Measurements from ENCODE around the gene NLGN1.

DNA sequence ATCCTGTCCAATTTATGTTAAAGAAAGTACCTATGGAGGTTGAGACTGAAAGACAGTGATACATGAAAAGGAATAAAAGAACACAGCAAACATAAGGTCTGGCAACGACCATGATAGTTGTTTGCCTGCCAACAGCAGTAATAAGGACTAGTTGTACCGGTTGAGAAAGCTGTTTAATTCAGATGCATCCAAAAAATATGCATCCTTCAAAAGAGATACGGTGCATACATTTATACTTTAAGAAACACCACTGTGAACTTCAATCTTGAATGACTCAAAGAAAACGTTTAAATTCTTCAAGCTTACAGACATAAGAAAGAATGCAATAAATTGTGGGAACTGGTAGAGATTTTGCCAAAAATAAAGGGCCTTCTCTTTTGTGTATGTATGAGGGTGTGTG, 492.1 kb downstream of the NLGN1 start:
- TF ChIP-seq, protein P1, sequence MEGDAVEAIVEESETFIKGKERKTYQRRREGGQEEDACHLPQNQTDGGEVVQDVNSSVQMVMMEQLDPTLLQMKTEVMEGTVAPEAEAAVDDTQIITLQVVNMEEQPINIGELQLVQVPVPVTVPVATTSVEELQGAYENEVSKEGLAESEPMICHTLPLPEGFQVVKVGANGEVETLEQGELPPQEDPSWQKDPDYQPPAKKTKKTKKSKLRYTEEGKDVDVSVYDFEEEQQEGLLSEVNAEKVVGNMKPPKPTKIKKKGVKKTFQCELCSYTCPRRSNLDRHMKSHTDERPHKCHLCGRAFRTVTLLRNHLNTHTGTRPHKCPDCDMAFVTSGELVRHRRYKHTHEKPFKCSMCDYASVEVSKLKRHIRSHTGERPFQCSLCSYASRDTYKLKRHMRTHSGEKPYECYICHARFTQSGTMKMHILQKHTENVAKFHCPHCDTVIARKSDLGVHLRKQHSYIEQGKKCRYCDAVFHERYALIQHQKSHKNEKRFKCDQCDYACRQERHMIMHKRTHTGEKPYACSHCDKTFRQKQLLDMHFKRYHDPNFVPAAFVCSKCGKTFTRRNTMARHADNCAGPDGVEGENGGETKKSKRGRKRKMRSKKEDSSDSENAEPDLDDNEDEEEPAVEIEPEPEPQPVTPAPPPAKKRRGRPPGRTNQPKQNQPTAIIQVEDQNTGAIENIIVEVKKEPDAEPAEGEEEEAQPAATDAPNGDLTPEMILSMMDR (IDR thresholded peaks at IDR 0.05 in 2 of 3, conservative IDR thresholded peaks at IDR 0.05 in 1 of 3; ENCODE audit: borderline replicate concordance in 1 of 3, insufficient read depth in 1 of 3, low read depth in 2 of 3, low read length in 2 of 3) = no peak
- TF ChIP-seq, protein P2, sequence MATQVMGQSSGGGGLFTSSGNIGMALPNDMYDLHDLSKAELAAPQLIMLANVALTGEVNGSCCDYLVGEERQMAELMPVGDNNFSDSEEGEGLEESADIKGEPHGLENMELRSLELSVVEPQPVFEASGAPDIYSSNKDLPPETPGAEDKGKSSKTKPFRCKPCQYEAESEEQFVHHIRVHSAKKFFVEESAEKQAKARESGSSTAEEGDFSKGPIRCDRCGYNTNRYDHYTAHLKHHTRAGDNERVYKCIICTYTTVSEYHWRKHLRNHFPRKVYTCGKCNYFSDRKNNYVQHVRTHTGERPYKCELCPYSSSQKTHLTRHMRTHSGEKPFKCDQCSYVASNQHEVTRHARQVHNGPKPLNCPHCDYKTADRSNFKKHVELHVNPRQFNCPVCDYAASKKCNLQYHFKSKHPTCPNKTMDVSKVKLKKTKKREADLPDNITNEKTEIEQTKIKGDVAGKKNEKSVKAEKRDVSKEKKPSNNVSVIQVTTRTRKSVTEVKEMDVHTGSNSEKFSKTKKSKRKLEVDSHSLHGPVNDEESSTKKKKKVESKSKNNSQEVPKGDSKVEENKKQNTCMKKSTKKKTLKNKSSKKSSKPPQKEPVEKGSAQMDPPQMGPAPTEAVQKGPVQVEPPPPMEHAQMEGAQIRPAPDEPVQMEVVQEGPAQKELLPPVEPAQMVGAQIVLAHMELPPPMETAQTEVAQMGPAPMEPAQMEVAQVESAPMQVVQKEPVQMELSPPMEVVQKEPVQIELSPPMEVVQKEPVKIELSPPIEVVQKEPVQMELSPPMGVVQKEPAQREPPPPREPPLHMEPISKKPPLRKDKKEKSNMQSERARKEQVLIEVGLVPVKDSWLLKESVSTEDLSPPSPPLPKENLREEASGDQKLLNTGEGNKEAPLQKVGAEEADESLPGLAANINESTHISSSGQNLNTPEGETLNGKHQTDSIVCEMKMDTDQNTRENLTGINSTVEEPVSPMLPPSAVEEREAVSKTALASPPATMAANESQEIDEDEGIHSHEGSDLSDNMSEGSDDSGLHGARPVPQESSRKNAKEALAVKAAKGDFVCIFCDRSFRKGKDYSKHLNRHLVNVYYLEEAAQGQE (IDR thresholded peaks at IDR 0.05; ENCODE audit: low read depth) = no peak
- TF ChIP-seq, protein P3, sequence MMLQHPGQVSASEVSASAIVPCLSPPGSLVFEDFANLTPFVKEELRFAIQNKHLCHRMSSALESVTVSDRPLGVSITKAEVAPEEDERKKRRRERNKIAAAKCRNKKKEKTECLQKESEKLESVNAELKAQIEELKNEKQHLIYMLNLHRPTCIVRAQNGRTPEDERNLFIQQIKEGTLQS (IDR thresholded peaks at IDR 0.05) = no peak
- no peak for TF ChIP-seq POLR2A (IDR thresholded peaks at IDR 0.05; ENCODE audit: borderline replicate concordance, extremely low read depth, insufficient read depth, insufficient read length)
